GM12878 (cell line): Measurements from ENCODE around the gene ZNF792. TPM values are rescaled to one million over a fixed set of nuclear protein-coding genes. Genes with fewer than 3 reads are reported as not detected.

Experiments used
- ATF7 ChIP-seq: fragments of 450-650 bp; IDR thresholded peaks from 2 replicates; pipeline ENCODE4 v1.6.1; 2016; ENCODE audit warnings: low read depth, mild to moderate bottlenecking
- CHD2 ChIP-seq: IDR thresholded peaks from 2 replicates; pipeline ENCODE4 v1.6.1; 2011; ENCODE audit warnings: low read depth, low read length, improper control_type of control experiment, borderline replicate concordance
- E2F8 ChIP-seq: fragments of 450-650 bp; IDR thresholded peaks from 2 replicates; pipeline ENCODE4 v1.6.1; 2018; ENCODE audit warnings: mild to moderate bottlenecking, low read depth, moderate library complexity; ENCODE audit not compliant: partially characterized antibody
- FOS ChIP-seq: IDR thresholded peaks from 3 replicates; pipeline ENCODE4 v1.6.1; 2011; ENCODE audit warnings: borderline replicate concordance; ENCODE audit not compliant: insufficient read length; ENCODE audit errors: extremely low read depth
- FOXM1 ChIP-seq: IDR thresholded peaks from 2 replicates; pipeline ENCODE4 v1.6.1; 2012; ENCODE audit warnings: low read depth, mild to moderate bottlenecking, inconsistent platforms, low read length, moderate library complexity
- GATAD2B ChIP-seq: fragments of 450-650 bp; conservative IDR thresholded peaks from 2 replicates; pipeline ENCODE4 v1.6.1; 2017; ENCODE audit warnings: low read depth, mild to moderate bottlenecking, moderate library complexity
- HDAC2 ChIP-seq: fragments of 200-600 bp; sonication (generic); IDR thresholded peaks from 2 replicates; pipeline ENCODE4 v1.6.1; 2017
- IRF5 ChIP-seq: fragments of 450-650 bp; IDR thresholded peaks from 2 replicates; pipeline ENCODE4 v1.6.1; 2017; ENCODE audit warnings: borderline replicate concordance
- JUND ChIP-seq: IDR thresholded peaks from 2 replicates; pipeline ENCODE4 v1.6.1; 2012; ENCODE audit warnings: low read depth, mild to moderate bottlenecking, low read length, improper control_type of control experiment, moderate library complexity
- LARP7 ChIP-seq: fragments of 450-650 bp; IDR thresholded peaks from 2 replicates; pipeline ENCODE4 v1.6.1; 2017; ENCODE audit warnings: mild to moderate bottlenecking
- MEF2A ChIP-seq: IDR thresholded peaks from 2 replicates; pipeline ENCODE4 v1.6.1; 2011; ENCODE audit warnings: low read depth, mild to moderate bottlenecking, low read length, moderate library complexity; ENCODE audit not compliant: insufficient read depth
- MYC ChIP-seq: IDR thresholded peaks from 2 replicates; pipeline ENCODE4 v1.6.1; 2011; ENCODE audit warnings: mild to moderate bottlenecking, low read length, moderate library complexity, inconsistent platforms; ENCODE audit not compliant: insufficient read depth, insufficient replicate concordance, insufficient read length, severe bottlenecking
- PAX8 ChIP-seq: fragments of 450-650 bp; IDR thresholded peaks from 2 replicates; pipeline ENCODE4 v1.6.1; 2017; ENCODE audit warnings: mild to moderate bottlenecking, moderate library complexity
- POLR2A ChIP-seq: IDR thresholded peaks from 2 replicates; pipeline ENCODE4 v1.6.1; 2011; ENCODE audit warnings: low read depth, mild to moderate bottlenecking, low read length
- RBBP5 ChIP-seq: fragments of 200-600 bp; sonication (generic); conservative IDR thresholded peaks from 2 replicates; pipeline ENCODE4 v1.6.1; 2016
- RCOR1 ChIP-seq: conservative IDR thresholded peaks from 2 replicates; pipeline ENCODE4 v1.6.1; 2012; ENCODE audit warnings: low read depth, low read length, improper control_type of control experiment
- RELA ChIP-seq: fragments of 450-650 bp; IDR thresholded peaks from 2 replicates; pipeline ENCODE4 v1.8.0; 2014; ENCODE audit warnings: borderline replicate concordance; ENCODE audit not compliant: partially characterized antibody
- SIX5 ChIP-seq: IDR thresholded peaks from 2 replicates; pipeline ENCODE4 v1.6.1; 2011; ENCODE audit warnings: mild to moderate bottlenecking, low read depth, low read length, moderate library complexity; ENCODE audit not compliant: severe bottlenecking
- SMAD5 ChIP-seq: IDR thresholded peaks from 2 replicates; pipeline ENCODE4 v1.6.1; 2016; ENCODE audit warnings: antibody characterized with exemption, low read depth
- TARDBP ChIP-seq: IDR thresholded peaks from 2 replicates; pipeline ENCODE4 v1.6.1; 2016; ENCODE audit warnings: borderline replicate concordance
- USF1 ChIP-seq: IDR thresholded peaks from 2 replicates; pipeline ENCODE4 v1.6.1; 2011; ENCODE audit warnings: borderline replicate concordance, low read depth, mild to moderate bottlenecking, moderate library complexity, mixed read lengths, low read length; ENCODE audit not compliant: insufficient read depth; ENCODE audit errors: extremely low read length
- ZNF274 ChIP-seq: IDR thresholded peaks from one replicate; pipeline ENCODE4 v1.8.0; 2011; ENCODE audit not compliant: insufficient read length, insufficient read depth
- ZNF622 ChIP-seq: fragments of 450-650 bp; IDR thresholded peaks from 2 replicates; pipeline ENCODE4 v1.6.1; 2017; ENCODE audit warnings: mild to moderate bottlenecking, inconsistent platforms
- ZNF687 ChIP-seq: fragments of 450-650 bp; IDR thresholded peaks from 2 replicates; pipeline ENCODE4 v1.6.1; 2017; ENCODE audit warnings: mild to moderate bottlenecking, moderate library complexity
- polyA plus RNA-seq, 11 experiments: library from polyadenylated mRNA; depleted of rRNA in 4 of 11; unstranded in 6 of 11; stranded (reverse) in 5 of 11; fragments of >200 nt; fragmentation: Nextera tagmentation in 4 of 11; fragmentation: Illumina TruSeq in 1 of 11; extraction: Ambion mirVana in 4 of 11; extraction: Trizol in 1 of 11; gene quantifications; 1 replicate in 1 of 11; 2 replicates in 10 of 11; pipeline versions ENCODE4 v1.2.1 to v1.2.3, GENCODE V29; 2011 to 2016; ENCODE audit warnings: inconsistent platforms in 2 of 11, missing spikeins in 2 of 11, low read depth in 1 of 11
- total RNA-seq, 4 experiments: library from RNA; depleted of rRNA in 3 of 4; stranded (reverse); fragments of >200 nt in 3 of 4; fragmentation: Illumina TruSeq in 1 of 4; extraction: Trizol in 1 of 4; gene quantifications; 2 replicates each; pipeline versions ENCODE4 v1.2.1 to v1.2.3, GENCODE V29; 2013 to 2021

ZNF792 gene
- total and polyA plus RNA-seq, 10 of the 15 experiments (the other 5 are each of a cell fraction or from before 2014, with no cell fraction given) = 0.53 to 4.8 (median 1.3) TPM

GRCh38 chr19:34926685-34927375, 37.2 kb downstream of the ZNF792 start, which contains the start of gene ZNF30 (continued):
- TF ChIP-seq USF1 (no peak), TARDBP (no peak), RELA (no peak), JUND (no peak), LARP7 (no peak), FOXM1 (no peak), E2F8 (no peak), SIX5 (peak; percentile 58), MEF2A (no peak), CHD2 (0 out of 2 replicates have a peak, but pooled peaks have one; percentile 7), RBBP5 (no peak), SMAD5 (no peak), ZNF274 (no peak), HDAC2 (no peak), ATF7 (no peak), IRF5 (no peak), ZNF687 (no peak), RCOR1 (no peak), FOS (no peak), ZNF622 (no peak), MYC (no peak), GATAD2B (no peak), PAX8 (no peak), POLR2A (peak; percentile 67)
